Thyroid gland (tissue), 4 donors: ENCODE results near the gene ZBTB7C. TPM values are rescaled to one million over a fixed set of nuclear protein-coding genes. Genes with fewer than 3 reads are reported as not detected.

Experiments used
- DNase-seq, 2 donors: peaks; one replicate each; pipeline ENCODE4 v3.0.0-alpha.2; 2019
- H3K27ac ChIP-seq, 3 donors: fragments of 200-600 bp; sonication (generic); 1 replicate in 2 of 3; 2 replicates in 1 of 3; pipeline ENCODE4 v1.5.1; 2016 to 2019; ENCODE audit warnings: mild to moderate bottlenecking in 1 of 3, moderate library complexity in 1 of 3
- H3K27me3 ChIP-seq: fragments of 200-600 bp; sonication (generic); one replicate; pipeline ENCODE4 v1.5.1; 2019
- H3K36me3 ChIP-seq, 2 donors: fragments of 200-600 bp; sonication (generic); one replicate each; pipeline ENCODE4 v1.5.1; 2016 to 2019
- H3K4me1 ChIP-seq, 2 donors: fragments of 200-600 bp; sonication (generic); one replicate each; pipeline ENCODE4 v1.5.1; 2017 to 2019
- H3K4me3 ChIP-seq, 3 donors: fragments of 200-600 bp; sonication (generic); replicated peaks in 1 of 3; 1 replicate in 2 of 3; 2 replicates in 1 of 3; pipeline ENCODE4 v1.5.1; 2016; ENCODE audit warnings: mild to moderate bottlenecking in 1 of 3
- H3K9me3 ChIP-seq: fragments of 200-600 bp; sonication (generic); one replicate; pipeline ENCODE4 v1.5.1; 2017
- POLR2A ChIP-seq, 2 donors: fragments of 450-650 bp; IDR thresholded peaks; one replicate each; pipeline ENCODE4 v1.6.1; 2017; ENCODE audit warnings: antibody characterized with exemption in 2 of 2, mild to moderate bottlenecking in 2 of 2, moderate library complexity in 1 of 2
- WGBS, 2 donors: methylation state at CpG; one replicate each; pipeline ENCODE4 v1.1.5; 2017; 5-methylcytosine and 5-hydroxymethylcytosine counted together
- intact Hi-C: fragments of 100-400 bp; cut with DNase I; formaldehyde crosslinking; loops from one replicate; pipeline ENCODE4 v1.15.1; 2023
- total RNA-seq, 4 donors: library from RNA; depleted of rRNA; stranded (reverse); fragments of >200 nt; gene quantifications; one replicate each; pipeline ENCODE4 v1.2.3, GENCODE V29; 2016
- TF ChIP-seq, protein P1 (sequence below), 6 experiments: fragments of 200-600 bp in 3 of 6; fragments of 450-650 bp in 3 of 6; sonication (generic) in 3 of 6; IDR thresholded peaks; one replicate each; pipeline ENCODE4 v1.5.1; 2016 to 2019; ENCODE audit warnings: antibody characterized with exemption in 6 of 6, mild to moderate bottlenecking in 2 of 6, inconsistent platforms in 1 of 6, moderate library complexity in 1 of 6

ZBTB7C gene
- total RNA-seq, 4 donors from 2014 or later: 41.7 to 66.7 (median 49.5) TPM

DNA sequence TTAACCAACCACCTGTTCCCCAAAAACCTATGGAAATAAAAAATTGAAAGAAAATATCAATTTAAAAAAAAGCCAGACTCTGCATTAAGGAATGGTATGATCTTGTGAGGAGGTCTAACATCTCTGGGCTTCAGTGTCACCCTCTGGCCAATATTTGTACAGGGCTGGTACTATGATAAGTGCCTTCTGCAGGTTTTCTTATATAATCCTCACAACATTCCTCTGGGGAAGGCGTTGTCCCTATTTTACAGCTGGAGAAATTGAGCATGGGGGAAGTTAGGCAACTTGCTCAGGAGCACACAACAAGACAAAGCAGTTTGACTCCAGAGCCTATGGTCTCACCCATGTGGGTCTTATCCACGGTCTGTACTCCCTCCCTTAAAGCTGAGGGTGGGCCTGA lies 86.0 kb downstream of the ZBTB7C start:
- no peaks in the 10 kb centered on the region for H3K36me3 ChIP-seq
- H3K27ac ChIP-seq: no peak overlapping the region
- no peak overlapping the region for H3K4me3 ChIP-seq
- TF ChIP-seq POLR2A (IDR thresholded peaks at IDR 0.05): no peak
- TF ChIP-seq, protein P1, sequence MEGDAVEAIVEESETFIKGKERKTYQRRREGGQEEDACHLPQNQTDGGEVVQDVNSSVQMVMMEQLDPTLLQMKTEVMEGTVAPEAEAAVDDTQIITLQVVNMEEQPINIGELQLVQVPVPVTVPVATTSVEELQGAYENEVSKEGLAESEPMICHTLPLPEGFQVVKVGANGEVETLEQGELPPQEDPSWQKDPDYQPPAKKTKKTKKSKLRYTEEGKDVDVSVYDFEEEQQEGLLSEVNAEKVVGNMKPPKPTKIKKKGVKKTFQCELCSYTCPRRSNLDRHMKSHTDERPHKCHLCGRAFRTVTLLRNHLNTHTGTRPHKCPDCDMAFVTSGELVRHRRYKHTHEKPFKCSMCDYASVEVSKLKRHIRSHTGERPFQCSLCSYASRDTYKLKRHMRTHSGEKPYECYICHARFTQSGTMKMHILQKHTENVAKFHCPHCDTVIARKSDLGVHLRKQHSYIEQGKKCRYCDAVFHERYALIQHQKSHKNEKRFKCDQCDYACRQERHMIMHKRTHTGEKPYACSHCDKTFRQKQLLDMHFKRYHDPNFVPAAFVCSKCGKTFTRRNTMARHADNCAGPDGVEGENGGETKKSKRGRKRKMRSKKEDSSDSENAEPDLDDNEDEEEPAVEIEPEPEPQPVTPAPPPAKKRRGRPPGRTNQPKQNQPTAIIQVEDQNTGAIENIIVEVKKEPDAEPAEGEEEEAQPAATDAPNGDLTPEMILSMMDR (IDR thresholded peaks at IDR 0.05): no peak
- no peaks in the 10 kb centered on the region for H3K9me3 ChIP-seq
- 91 to 95% methylated on average over 2 of the region's 2 CpGs for WGBS, 2 donors
- DNase-seq: no peak
- peaks cover 0 to 35% of the 10 kb centered on the region in 2 donors for H3K4me1 ChIP-seq
- intact Hi-C loops: no loop called here
- no peaks in the 10 kb centered on the region for H3K27me3 ChIP-seq

- Histone ChIP-seq H3K4me1 (peaks cover 2 to 43% of the 10 kb centered on the region in 2 donors), H3K36me3 (no peaks in the 10 kb centered on the region), H3K4me3 (no peak overlapping the region), H3K9me3 (no peaks in the 10 kb centered on the region), H3K27ac (no peak overlapping the region), H3K27me3 (no peaks in the 10 kb centered on the region)
- DNase-seq: no peak
- TF ChIP-seq, protein P1 (IDR thresholded peaks at IDR 0.05): no peak
- TF ChIP-seq POLR2A (IDR thresholded peaks at IDR 0.05): no peak
- intact Hi-C loops: no loop called here
- WGBS, 2 donors: 94 to 95% methylated on average over 7 of the region's 7 CpGs
These were observed 87.6 kb downstream of the ZBTB7C start for GRCh38 chr18:48321536-48321935.

GRCh38 chr18:48321121-48321520 lies 88.1 kb downstream of the ZBTB7C start:
- Histone ChIP-seq H3K36me3 (no peaks in the 10 kb centered on the region), H3K27me3 (no peaks in the 10 kb centered on the region), H3K4me3 (no peak overlapping the region), H3K9me3 (no peaks in the 10 kb centered on the region), H3K27ac (no peak overlapping the region), H3K4me1 (peaks cover 4 to 47% of the 10 kb centered on the region in 2 donors)
- intact Hi-C loops: no loop called here
- TF ChIP-seq, protein P1 (IDR thresholded peaks at IDR 0.05): no peak
- no peak for TF ChIP-seq POLR2A (IDR thresholded peaks at IDR 0.05)
- DNase-seq: no peak
- 92 to 96% methylated on average over 2 to 3 of the region's 3 CpGs for WGBS, 2 donors

DNA sequence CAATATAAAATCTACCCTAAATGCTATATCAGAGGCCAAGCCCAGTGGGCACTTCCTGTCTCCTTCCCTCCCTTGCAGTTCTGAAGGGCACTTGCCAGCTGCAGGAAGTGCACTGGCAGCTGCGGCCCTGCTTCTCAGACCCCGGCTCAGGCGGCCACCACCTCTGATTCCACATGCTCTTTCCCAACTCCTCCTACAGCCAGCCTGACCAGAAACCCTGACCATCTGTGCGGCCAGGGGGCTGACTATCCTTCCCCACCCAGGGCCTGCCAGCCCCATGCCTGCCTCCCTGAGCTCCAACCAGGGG lies 88.6 kb downstream of the ZBTB7C start:
- Histone ChIP-seq H3K4me3 (no peak overlapping the region), H3K27me3 (no peaks in the 10 kb centered on the region), H3K27ac (peak overlapping the region in 1 of 3 donors; percentile 31), H3K4me1 (peaks cover 4 to 48% of the 10 kb centered on the region in 2 donors), H3K36me3 (no peaks in the 10 kb centered on the region), H3K9me3 (no peaks in the 10 kb centered on the region)
- no peak for DNase-seq
- intact Hi-C loops: no loop called here
- WGBS, 2 donors: 76 to 83% methylated on average over 4 of the region's 4 CpGs
- TF ChIP-seq POLR2A (IDR thresholded peaks at IDR 0.05): no peak
- TF ChIP-seq, protein P1 (IDR thresholded peaks at IDR 0.05): no peak

DNA sequence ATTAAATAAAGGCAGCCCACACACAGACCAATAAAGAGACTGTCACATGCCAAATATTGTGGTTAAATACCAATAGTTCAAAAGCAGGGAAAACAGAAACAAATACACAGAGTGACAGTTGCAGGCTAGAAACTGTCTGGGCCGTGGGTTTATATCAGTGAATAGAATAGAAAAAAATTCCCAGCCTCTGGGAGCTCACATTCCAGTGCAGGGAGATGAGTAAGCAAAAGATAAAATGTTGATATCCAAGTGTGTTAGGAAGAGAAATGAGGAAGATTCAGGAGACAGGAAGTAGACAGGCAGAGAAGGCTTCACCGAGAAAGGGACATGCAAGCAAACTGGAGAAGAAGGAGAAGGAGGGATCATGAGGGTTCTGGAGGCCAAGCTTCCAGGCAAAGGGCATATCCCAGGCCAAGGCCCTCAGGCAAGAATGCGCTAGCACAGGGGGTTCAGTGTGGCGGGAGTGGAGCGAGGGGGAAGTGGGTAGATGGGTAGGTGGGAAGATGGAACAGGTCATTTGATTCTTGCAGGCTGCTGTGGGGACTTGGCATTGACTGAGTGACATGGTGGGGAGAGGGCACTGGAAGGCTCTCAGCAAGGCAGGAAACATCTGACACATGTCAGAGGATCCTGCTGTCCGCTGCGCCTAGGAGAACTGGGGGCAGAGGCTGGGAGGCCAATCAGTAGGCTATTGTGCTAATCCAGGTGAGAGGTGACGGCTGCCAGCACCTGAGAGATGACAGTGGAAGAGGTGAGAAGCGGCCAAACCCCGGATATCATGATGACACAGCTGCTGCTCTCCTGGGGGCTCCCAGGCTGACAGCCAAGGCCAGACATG lies 89.2 kb downstream of the ZBTB7C start:
- TF ChIP-seq, protein P1 (IDR thresholded peaks at IDR 0.05): no peak
- TF ChIP-seq POLR2A (IDR thresholded peaks at IDR 0.05): no peak
- H3K36me3 ChIP-seq: no peaks in the 10 kb centered on the region
- WGBS, 2 donors: 81 to 86% methylated on average over 10 of the region's 10 CpGs
- intact Hi-C loops: no loop called here
- H3K27ac ChIP-seq: peak overlapping the region in 1 of 3 donors; percentile 31
- no peaks in the 10 kb centered on the region for H3K27me3 ChIP-seq
- DNase-seq: no peak
- H3K9me3 ChIP-seq: no peaks in the 10 kb centered on the region
- no peak overlapping the region for H3K4me3 ChIP-seq
- H3K4me1 ChIP-seq: peaks cover 4 to 48% of the 10 kb centered on the region in 2 donors
